ENCODE data around the gene IQCK.
"Not testable (repeated sequence)": the region's sequence is repeated elsewhere in the genome, so short reads cannot be mapped to it uniquely, and the experiment has no call there.

The IQCK gene

DNA sequence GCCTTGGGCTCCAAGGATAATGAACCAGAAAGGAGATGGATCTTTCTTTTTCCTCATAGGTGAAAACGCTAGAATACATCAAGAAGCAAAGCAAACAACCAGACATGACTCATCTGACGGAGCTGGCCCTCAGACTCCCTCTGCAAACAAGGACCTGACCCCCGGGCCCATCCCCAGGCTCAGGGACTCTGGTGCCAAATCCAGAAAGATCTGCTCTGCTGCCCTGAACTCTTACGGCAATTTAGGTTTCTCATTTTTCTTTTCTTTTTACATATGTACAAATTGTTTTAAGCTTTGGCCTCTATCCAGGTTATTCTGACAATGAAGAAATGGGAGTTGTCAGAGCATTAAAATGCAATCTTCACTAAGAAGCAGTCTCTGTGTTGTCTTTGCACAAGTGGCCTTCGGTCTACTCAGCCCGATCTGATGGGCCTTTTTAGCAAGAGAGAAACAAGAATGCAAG, 17.7 kb upstream of the IQCK start:
- no peak for DNase-seq

DNA sequence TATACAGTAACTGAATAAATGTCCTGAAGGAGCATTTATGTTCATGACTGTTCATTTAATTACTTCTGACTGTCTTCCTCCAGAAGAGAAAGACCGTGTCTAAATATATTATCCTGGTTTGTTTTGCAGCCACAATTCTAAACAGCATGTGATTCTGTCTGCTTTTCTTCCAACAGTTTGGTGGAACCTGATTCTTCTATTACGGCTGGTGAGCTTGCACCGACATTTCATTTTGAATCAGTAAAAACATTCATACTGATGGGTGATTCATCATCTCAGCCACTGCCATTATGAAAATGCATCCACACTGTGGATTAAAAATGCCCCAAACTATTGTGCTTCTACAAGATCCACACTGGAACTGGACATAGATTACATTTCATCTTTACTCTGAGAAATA, 17.0 kb upstream of the IQCK start:
- DNase-seq: no peak

DNA sequence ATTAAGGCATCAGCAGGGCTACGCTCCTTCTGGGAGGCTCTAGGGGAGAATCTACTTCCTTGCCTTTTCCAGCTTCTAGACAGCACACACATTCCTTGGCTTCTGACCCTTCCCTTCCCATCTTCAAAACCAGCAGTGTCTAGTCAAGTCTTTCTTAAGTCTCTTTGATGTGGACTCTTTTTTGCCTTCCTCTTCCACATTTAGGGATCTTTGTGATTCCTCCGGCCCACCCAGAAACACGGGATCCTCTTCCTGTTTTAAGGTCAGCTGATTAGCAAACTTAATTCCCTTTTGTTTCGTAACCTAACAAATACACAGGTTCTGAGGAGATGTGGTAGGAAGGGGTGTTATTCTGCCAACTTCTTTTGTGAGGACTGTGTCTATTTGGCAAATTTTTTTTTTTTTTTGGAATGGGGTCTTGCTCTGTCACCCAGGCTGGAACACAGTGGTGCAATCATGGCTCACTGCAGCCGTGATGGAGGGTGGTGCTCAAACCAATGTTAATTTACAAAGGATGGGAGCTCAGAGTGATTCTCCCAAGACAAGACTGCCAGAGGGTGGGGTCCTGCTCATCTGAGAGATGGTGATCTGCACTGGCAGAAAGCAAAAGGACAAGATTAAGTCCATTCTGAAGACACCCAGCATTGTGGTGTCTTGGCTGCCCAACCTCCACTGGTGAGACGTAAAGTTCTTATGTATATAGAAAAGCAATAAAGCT, 14.7 kb upstream of the IQCK start:
- DNase-seq: peak; percentile 38

DNA sequence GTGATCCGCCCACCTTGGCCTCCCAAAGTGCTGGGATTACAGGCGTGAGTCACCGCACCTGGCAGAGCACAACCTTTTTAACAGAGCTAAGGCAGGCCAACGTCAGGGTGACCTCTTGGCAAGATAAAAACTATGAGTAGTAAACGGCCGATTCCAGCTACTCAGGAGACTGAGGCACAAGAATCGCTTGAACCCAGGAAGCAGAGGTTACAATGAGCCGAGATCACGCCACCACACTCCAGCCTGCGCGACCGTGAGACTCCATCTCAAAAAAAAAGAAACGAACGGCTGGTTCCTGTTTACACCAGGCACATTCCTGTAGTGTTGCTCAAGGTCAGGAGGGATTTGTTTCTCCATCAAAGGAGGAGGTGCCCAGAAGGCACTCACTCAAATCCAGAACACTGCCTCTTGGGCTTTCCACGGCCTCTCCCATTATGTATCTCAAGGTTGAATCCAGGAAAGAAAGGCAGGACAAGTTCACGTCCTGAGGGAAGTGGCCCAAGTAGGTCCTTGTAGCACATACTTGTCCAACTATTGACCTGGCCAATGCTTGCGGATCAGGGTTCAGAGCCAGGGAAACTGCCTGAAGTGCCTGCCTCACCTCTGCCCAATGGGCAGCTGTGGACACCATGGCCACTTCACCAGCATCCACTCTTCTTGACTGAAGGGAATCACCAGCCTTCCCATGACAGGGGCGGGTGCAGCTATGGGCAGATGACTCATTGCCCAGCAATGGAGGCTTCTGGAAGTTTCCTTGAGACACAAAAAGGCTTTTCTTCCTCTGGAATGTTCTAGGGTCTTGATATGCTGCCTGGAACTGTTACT, 13.5 kb upstream of the IQCK start:
- DNase-seq: no peak

DNA sequence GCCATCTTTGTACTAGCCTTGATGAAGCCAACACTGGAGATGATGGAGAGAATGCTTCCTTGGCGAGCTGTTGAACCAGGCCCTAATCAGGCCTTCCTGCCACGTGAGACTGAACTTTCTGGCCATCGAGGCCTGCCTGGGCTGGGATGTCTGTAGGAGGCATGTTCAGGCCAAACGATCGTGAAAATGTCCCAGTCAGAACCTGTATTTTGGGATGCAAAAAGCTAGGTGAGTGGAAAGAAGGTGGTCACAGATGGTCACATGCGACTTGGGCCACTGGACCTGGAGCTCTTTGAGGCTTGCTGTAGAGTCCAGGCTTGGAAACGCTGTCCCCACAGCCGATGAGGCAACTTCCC, 12.9 kb upstream of the IQCK start:
- no peak for DNase-seq

DNA sequence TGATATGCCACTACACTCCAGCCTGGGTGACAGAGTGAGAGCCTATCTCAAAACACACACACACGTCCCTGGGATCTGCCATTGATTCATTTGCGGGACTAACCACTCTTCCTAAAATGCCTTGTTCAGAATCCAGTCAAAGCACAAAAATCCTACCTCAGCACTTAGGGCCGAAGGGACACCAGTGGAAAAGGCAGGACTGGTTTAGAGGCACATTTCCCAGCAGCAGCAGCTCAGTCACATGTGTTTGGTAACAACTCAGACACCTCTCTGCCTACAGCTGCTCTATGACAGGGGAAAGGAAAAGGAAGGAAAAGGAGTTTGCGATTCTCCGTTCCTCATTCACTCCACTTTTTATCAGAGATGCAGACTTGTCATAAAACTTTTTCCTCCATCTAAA, 12.2 kb upstream of the IQCK start:
- no peak for DNase-seq

DNA sequence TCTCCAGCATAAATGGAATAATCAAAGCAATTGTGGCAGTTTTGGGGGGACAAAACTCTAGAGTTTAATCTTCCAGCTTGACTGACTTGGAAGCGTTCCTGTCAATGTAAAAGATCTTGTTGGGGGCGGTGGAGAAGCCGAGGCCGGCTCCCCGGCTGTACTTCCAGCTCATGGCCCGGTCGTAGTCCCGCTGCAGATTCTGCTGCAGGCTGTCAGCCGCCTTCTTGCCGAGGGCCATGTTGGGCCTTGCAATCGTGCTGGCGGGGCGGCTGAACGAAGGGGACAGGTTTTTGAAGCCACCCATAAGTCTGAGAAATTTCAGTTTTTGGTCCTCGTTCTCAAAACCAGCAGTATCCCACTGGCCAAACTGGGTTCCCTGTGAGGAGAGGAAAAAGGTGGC, 11.2 kb upstream of the IQCK start:
- no peak for DNase-seq

DNA sequence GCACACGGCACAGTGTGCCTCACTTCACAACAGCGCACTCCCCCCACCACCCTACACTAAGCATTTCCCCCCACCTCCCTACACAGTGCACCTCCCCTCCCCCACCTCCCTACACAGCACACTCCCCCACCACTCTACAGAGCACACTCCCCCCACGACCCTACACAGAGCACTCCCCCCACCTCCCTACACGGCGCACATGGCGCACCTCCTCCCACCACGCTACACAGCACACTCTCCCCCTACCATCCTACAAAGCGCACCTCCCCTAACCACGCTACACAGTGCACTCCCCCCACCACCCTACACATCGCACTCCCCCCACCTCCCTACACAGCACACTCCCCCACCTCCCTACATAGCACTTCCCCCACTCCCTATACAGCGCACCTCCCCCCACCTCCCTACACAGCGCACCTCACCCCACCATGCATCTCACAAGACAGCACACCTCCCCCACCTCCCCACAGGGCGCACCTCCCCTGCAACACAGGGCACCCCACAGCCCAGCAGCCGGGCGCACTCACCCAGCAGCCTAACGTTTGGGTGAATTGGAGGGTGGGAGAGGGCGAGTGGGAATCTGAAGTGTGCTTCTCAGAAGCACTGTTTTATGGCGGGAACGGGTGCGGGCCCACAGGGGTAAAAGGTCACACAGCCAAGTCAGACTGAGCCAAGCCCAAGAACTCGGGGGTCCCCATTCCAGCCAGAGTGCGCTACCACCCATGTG, 10.3 kb upstream of the IQCK start:
- DNase-seq: no peak

DNA sequence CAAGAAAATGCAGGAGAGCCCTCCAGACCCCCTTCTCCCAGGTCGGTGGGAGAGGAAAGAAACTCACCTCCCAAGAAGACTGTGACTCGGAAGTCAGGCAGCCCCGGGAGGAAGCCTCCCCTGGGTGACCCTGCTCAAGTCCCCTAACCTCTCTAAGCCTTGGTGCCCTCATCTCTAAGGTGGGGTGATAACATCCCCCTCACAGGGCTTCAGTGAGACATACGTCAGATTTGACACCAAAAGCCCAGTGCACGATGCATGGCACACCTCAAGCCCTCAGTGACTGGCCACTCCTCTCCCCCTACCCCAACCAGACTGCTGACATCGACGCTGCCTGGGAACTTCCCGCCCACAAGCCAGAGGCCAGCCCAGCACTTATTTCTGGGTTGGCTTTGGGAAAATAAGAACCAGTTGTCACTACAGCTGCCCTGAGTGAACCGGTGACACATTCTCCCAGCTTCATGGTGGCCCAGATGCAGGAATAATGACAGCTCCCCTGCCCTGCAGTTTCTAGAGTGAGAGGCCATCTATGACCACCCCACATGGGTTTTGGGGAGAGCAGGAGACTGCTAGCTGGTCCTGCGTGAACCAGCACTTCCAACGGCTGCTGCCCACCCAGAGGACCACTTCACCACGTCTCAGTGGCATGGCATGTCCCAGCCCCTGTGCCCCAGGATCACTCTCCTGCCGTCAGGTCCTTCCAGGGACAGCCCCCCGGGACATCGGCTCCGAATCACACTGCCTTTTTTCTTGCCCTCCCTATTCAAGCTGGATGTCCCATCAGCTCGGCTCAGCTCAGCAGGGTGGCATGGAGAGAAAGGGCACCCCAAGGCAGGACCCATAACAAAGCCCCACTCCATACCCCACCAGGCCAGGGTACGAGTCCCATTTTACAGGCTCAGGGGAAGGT, 9.5 kb upstream of the IQCK start:
- DNase-seq: no peak

DNA sequence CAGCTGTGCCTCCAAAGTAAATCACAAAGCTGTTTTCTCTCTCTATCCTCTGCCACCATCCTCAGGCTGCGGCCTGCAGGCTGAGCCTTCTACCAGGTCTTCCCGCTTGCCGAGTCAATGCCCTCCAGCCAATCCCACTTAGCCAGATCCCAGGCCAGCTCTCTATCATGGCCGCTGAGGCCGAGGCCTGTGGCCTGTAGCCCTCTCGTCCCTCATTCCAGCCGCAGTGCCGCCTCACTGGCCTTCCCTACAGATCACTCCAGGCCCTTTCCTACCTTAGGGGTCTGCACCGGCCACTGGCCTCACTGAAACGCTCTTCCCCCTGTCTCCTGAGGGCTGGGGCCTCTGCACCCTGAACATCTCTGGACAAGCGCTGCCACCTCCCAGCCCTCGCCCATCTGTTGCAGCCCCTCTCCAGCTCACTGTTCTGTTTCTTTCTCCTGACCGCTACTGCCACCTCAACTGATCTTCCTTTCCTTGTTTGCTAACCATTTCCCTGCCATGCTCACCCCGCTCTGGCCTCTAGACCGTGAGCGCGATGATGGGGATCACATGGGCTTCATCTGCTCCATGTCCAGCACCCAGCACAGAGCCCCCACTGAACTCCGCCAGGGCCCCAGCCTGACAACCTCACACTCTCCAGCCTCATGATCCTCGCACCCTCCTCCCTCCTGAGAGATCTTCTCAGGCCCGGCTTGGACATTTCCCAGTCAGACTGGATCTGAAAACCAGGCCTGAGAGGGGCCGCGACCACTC, 8.5 kb upstream of the IQCK start:
- no peak for DNase-seq

DNA sequence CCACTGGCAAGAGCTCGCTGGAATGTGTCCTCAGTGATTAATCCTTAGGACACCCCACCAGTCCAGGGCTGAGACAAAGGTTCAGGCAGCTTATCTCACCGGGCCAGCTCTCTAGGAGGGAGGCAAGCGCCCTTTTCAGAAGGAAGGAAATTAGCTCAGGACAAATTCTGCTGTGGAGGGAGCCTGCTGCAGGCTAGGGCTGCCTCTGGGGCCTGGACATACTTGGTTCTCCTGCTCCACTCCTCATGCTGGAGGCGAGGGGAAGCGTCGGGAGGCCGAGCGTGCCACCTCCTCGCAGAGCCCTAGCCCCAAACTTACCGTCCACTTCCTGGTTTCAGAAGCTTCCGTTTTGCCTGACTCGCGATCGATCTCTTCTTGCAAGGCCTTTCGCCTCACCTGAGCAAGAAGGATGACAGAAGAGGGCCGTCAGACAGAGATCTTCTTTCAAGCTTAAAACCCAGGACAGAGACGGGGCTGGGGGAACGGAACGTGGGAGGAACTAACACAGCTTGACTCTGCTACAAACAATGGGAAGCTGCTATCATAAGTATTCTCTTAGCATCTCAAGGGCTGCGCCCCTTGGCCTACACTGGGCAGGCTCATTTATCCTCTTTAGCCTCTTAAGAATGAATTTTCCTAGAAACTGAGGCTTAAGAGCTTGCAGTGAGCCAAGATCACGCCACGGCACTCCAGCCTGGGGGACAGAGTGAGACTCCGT, 7.7 kb upstream of the IQCK start:
- DNase-seq: no peak

DNA sequence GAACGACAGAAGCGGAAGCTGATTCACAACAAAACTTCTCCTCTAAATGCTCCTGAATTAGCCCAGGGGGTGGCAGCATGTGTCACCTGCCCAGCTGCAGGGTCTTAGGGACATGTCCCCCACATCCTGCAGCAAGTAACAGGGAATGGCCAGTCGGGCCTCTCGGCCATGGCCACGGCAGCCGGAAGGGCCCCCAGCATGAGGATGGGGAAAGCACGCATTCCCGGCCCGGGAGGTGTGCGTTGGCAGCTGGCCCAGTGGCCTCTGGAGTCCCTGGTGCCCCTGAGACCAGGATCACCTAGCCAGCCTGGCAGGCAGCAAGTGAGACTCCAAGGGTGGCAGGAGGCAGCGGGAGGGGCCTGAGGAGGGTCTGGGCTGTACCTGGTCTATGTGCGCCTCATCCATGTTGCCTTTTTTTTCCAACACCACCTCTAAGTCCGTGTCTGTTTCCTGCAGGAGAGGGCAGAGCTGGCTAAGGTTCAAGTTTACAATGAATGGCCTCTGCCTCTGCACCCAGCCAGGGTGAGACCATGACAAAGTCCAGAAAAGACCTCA, 7.0 kb upstream of the IQCK start:
- DNase-seq: no peak

DNA sequence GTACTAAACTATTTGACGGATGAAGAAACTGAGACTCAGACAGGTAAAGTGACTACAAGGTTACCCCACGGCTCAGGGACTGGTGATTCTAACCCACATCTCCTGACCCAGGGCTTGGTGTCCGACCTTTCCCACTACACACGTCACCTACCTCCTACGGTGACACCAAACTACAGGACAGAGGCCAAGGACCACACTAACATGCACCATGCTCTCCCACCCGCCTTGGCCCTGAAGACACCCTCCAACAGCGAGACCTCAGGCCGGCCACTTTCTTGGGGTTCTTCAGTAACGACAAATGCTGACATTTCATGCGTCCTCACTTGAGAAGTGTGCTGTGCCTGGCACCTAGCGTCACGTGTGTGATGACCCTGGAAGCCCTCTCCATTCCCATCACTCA, 6.4 kb upstream of the IQCK start:
- DNase-seq: no peak

DNA sequence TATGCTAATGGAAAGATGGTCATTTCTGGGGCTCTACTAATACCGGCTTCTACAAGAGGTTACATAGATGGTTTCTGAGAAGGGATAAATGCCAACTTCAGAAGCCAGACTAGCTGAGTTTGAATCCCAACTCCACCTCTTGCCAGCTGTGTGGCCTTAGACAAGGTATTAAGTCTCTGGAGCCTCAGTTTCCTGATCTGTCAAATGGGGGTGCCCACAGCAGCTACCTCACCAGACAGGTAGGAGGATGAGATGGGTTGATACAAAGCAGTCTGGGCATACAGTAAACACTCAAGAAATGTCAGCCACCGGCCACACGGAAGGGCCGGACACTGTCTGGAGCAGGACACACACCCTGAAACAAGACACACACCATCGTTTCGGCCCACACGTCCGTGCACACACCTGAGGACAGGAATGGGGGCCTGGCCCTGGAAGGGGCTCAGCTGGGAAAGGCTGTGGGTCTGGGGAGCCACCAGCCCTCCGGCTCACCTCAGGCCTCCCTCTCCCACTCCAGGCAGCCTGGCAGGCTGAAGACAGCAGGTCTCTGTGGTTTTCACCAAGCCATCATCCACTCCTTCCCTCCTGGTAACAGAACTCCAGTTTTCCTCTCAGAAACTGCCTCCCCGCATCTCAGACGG, 5.5 kb upstream of the IQCK start:
- no peak for DNase-seq

DNA sequence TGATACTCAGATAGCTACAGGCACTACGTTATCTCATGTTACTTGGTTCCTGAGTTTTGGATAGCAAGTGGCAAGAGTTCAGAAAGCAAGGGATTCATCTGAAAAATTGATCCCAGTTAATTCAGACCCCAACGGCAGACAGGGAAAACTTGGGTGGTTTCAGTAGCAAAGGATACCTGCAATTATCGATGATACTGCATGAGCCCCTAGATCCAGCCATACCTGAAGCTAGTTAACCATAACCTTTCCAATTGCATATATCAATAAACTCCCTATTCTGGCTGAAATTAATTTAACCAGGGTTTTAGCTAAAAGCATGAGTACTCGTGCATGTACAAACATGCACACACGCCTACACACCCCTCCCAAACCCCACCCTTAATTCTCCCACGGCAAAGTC, 4.4 kb upstream of the IQCK start:
- no peak for DNase-seq

DNA sequence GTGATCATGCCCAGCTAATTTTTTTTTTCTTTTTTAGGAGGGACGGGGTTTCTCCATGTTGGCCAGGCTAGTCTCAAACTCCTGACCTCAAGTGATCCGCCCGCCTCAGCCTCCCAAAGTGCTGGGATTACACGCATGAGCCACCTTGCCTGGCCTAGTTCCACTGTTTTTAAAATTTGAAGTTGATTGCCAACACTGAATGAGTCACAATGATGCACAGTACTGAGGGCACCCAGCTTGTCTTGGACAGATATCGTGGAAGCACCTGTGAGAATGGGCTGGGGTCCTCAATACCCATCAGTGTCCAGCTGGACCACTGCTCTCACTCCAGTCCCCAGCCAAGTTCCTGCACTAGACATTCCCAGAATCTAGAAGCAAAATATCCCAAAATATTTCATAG, 2.5 kb upstream of the IQCK start:
- DNase-seq: no peak

DNA sequence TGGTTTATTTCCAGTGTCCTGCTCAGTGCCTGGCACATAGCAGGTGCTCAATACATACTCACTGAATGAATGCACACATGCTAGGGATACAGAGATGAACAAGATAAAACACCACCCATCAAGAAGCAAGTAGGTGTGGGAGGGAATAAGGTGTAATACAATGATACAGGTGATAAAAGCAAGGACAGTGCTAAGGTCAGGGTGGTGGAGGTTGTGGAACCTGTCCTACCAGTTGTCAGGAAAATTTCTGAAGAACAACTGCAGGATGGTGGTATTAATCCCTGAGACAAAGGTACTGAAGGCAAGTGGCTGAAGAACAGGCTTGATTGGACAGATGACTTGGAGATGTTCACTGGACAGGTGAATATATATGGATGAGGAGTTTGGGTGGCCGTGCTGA, 1.9 kb upstream of the IQCK start:
- DNase-seq: no peak

DNA sequence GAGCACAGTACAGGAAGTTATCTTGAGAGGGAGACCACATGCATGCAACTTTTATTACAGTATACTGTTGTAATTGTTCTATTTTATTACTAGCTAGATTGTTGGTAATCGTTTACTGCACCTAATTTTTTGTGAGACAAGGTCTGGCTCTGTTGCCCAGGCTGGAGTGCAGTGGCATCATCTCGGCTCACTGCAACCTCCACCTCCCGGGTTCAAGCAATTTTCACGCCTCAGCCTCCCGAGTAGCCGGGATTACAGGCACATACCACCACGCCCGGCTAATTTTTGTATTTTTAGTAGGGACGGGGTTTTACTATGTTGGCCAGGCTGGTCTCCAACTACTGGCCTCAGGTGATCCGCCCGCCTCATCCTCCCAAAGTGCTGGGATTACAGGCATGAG, 1.3 kb upstream of the IQCK start:
- DNase-seq: not testable (repeated sequence)

DNA sequence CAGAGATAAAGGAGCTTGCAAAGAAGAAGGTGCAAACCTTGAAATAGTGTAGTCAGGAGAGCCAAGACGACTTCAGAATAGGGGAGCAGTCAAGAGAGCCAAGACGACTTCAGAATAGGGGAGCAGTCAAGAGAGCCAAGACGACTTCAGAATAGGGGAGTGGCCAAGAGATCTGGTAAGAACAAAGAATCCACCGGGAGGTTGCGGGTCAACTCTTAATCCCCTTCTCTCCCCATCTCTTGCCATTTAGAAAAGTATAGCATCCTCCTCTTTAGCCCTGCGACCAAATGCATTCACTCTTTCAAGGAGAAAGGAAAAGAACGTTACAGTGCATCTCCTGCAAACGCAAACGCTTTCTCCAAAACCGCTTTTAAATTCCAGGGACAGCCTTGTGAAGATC, 757 bp upstream of the IQCK start:
- no peak for DNase-seq

DNA sequence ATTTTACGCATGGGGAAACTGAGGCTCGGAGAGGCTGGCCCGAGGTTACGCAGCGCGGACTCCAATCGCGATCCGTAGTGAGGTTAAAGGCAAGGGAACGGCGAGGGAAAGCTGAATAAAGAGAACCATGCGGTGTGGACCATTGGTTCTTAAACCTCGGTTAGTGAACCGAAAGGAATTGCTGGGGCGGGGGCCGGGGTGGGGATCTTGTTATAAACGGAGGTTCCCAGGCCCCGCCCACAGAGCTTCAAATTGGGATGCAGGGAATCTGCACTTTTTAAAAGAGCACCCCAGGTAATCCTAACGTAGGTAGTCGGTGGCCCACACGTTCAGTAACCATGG, 524 bp downstream of the IQCK start:
- DNase-seq: peak; percentile 18
